Measurements from ENCODE around the gene TPRX1. TPM values are rescaled to one million over a fixed set of nuclear protein-coding genes. Genes with fewer than 3 reads are reported as not detected.
"Not testable (repeated sequence)": the region's sequence is repeated elsewhere in the genome, so short reads cannot be mapped to it uniquely, and the experiment has no call there.

Gene TPRX1
- total and polyA plus RNA-seq, 4 experiments from 2014 or later, result not detected

DNA sequence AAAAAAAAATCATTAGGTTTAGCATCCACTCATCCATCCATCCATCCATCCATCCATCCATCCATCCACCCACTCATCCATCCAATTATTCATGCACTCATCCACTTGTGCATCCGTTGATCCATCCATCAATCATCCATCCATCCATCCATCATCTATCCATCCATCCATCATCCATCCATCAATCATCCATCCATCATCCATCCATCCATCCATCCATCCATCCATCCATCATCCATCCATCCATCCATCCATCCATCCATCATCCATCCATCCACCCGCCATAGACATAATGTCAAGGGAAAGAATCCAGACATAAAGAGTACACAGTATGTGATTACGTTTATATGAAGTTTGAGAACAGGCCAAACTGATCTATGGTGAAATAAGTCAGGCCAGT lies 34.8 kb downstream of the TPRX1 start:
- H3K4me3 ChIP-seq (ENCODE audit: low read length in 2 of 2), result no peak overlapping the region
- no peaks in the 10 kb centered on the region for H3K36me3 ChIP-seq (ENCODE audit: insufficient read depth, low read length)
- no peak overlapping the region for H3K27ac Mint-ChIP-seq
- no peaks in the 10 kb centered on the region for H3K4me1 ChIP-seq (ENCODE audit: insufficient read depth, low read length)
- no peaks in the 10 kb centered on the region for H3K27me3 ChIP-seq (ENCODE audit: insufficient read depth, low read length)
- intact Hi-C loops (cut with micrococcal nuclease), result no loop called here
- DNase-seq, result no peak
- no peak overlapping the region for H3K27ac ChIP-seq (ENCODE audit: low read depth, low read length)
- no peaks in the 10 kb centered on the region for H3K27me3 Mint-ChIP-seq
- ChIA-PET CTCF (ENCODE audit: partially characterized antibody) (no interaction called here), POLR2A (ENCODE audit: partially characterized antibody) (no interaction called here)
- no peaks in the 10 kb centered on the region for H3K36me3 Mint-ChIP-seq
- no peaks in the 10 kb centered on the region for H3K9me3 ChIP-seq (ENCODE audit: control insufficient read depth in 1 of 2, low read length in 2 of 2)
- H3K9me3 Mint-ChIP-seq, result peaks cover 0 to 2% (median 0%) of the 10 kb centered on the region in 8 donors
- H3K4me3 Mint-ChIP-seq, result no peak overlapping the region
- H3K4me1 Mint-ChIP-seq, result peaks cover 0 to 7% (median 0%) of the 10 kb centered on the region in 4 donors

DNA sequence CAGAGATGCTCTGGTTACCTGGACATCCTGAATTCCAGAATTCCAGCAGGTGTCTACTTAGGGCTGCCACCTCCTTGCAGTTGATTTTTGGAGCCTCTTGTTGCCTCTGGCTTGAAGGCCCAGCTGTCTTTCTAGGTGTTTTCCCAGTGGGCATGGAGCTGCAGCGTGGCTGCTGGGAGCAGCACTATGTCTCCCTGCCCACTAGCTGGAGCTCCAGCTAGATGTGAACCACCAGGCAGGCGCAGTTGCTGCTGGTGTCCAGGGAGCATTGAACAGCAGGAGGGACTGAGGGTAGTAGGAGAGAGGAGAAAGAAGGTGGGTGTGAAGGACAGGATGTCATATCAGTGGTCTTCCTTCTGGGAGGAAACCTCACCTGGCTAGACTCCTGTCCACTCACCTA lies 35.7 kb downstream of the TPRX1 start:
- no peaks in the 10 kb centered on the region for H3K4me1 ChIP-seq (ENCODE audit: insufficient read depth, low read length)
- H3K27me3 ChIP-seq (ENCODE audit: insufficient read depth, low read length), result no peaks in the 10 kb centered on the region

GRCh38 chr19:47767349-47767748 lies 37.0 kb downstream of the TPRX1 start:
- peak overlapping the region in 1 of 7 donors; percentile 70 for H3K27ac Mint-ChIP-seq
- H3K4me1 Mint-ChIP-seq, result peaks cover 0 to 7% (median 0%) of the 10 kb centered on the region in 4 donors
- H3K36me3 Mint-ChIP-seq, result no peaks in the 10 kb centered on the region
- POLR2A ChIA-PET (ENCODE audit: partially characterized antibody), result no interaction called here
- no peak overlapping the region for H3K4me3 ChIP-seq (ENCODE audit: low read length in 2 of 2)
- H3K9me3 ChIP-seq (ENCODE audit: control insufficient read depth in 1 of 2, low read length in 2 of 2), result no peaks in the 10 kb centered on the region
- CTCF ChIA-PET (ENCODE audit: partially characterized antibody), result interaction anchor here (0.7 to 5.9 kb wide), 5 partner anchors 9 to 334 kb away, joined by 3 to 54 read pairs (median 3); partner anchors contain the start of gene NOP53
- no peak overlapping the region for H3K27ac ChIP-seq (ENCODE audit: low read depth, low read length)
- H3K27me3 ChIP-seq (ENCODE audit: insufficient read depth, low read length), result no peaks in the 10 kb centered on the region
- H3K9me3 Mint-ChIP-seq, result peaks cover 0 to 2% (median 0%) of the 10 kb centered on the region in 8 donors
- no peaks in the 10 kb centered on the region for H3K36me3 ChIP-seq (ENCODE audit: insufficient read depth, low read length)
- H3K27me3 Mint-ChIP-seq, result no peaks in the 10 kb centered on the region
- H3K4me3 Mint-ChIP-seq, result no peak overlapping the region
- H3K4me1 ChIP-seq (ENCODE audit: insufficient read depth, low read length), result no peaks in the 10 kb centered on the region
- no peak for DNase-seq
- intact Hi-C loops (cut with micrococcal nuclease), result no loop called here

More for the DNA sequence above, 35.7 kb downstream of the TPRX1 start:
- Histone ChIP-seq H3K9me3 (ENCODE audit: control insufficient read depth in 1 of 2, low read length in 2 of 2) (no peaks in the 10 kb centered on the region), H3K4me3 (ENCODE audit: low read length in 2 of 2) (no peak overlapping the region), H3K36me3 (ENCODE audit: insufficient read depth, low read length) (no peaks in the 10 kb centered on the region), H3K27ac (ENCODE audit: low read depth, low read length) (no peak overlapping the region)
- no peaks in the 10 kb centered on the region for H3K27me3 Mint-ChIP-seq
- peaks cover 0 to 2% (median 0%) of the 10 kb centered on the region in 8 donors for H3K9me3 Mint-ChIP-seq
- no peaks in the 10 kb centered on the region for H3K36me3 Mint-ChIP-seq
- intact Hi-C loops (cut with micrococcal nuclease), result no loop called here
- H3K27ac Mint-ChIP-seq, result peak overlapping the region in 1 of 7 donors; percentile 29
- peaks cover 0 to 7% (median 0%) of the 10 kb centered on the region in 4 donors for H3K4me1 Mint-ChIP-seq
- CTCF ChIA-PET (ENCODE audit: partially characterized antibody), result interaction anchor here (1.3 to 5.9 kb wide), 3 partner anchors 10 to 335 kb away, joined by 3 to 54 read pairs (median 4); no protein-coding TSS in a partner anchor
- POLR2A ChIA-PET (ENCODE audit: partially characterized antibody), result no interaction called here
- DNase-seq, result no peak
- H3K4me3 Mint-ChIP-seq, result no peak overlapping the region

- POLR2A ChIA-PET (ENCODE audit: partially characterized antibody), result no interaction called here
- Mint-ChIP-seq H3K36me3 (no peaks in the 10 kb centered on the region), H3K9me3 (peaks cover 0 to 2% (median 0%) of the 10 kb centered on the region in 8 donors), H3K27ac (peak overlapping the region in 1 of 7 donors; percentile 70), H3K27me3 (no peaks in the 10 kb centered on the region), H3K4me1 (peaks cover 0 to 7% (median 0%) of the 10 kb centered on the region in 4 donors), H3K4me3 (no peak overlapping the region)
- Histone ChIP-seq H3K36me3 (ENCODE audit: insufficient read depth, low read length) (no peaks in the 10 kb centered on the region), H3K9me3 (ENCODE audit: control insufficient read depth in 1 of 2, low read length in 2 of 2) (no peaks in the 10 kb centered on the region), H3K4me3 (ENCODE audit: low read length in 2 of 2) (no peak overlapping the region), H3K27ac (ENCODE audit: low read depth, low read length) (no peak overlapping the region), H3K27me3 (ENCODE audit: insufficient read depth, low read length) (no peaks in the 10 kb centered on the region), H3K4me1 (ENCODE audit: insufficient read depth, low read length) (no peaks in the 10 kb centered on the region)
- DNase-seq, result no peak
- intact Hi-C loops (cut with micrococcal nuclease), result loop anchor here (1.0 kb wide), 1 partner anchor 22 kb away; no protein-coding TSS in a partner anchor
- CTCF ChIA-PET (ENCODE audit: partially characterized antibody), result interaction anchor here (0.7 to 5.9 kb wide), 2 partner anchors 21 to 23 kb away, joined by 3 to 54 read pairs; partner anchors contain the start of gene NOP53
Observed at GRCh38 chr19:47766670-47767069, 37.7 kb downstream of the TPRX1 start.

- no peaks in the 10 kb centered on the region for H3K27me3 ChIP-seq (ENCODE audit: insufficient read depth, low read length)
- H3K36me3 Mint-ChIP-seq, result no peaks in the 10 kb centered on the region
- no peak overlapping the region for H3K4me3 Mint-ChIP-seq
- no peaks in the 10 kb centered on the region for H3K27me3 Mint-ChIP-seq
- no peak for DNase-seq
- peaks cover 0 to 7% (median 0%) of the 10 kb centered on the region in 4 donors for H3K4me1 Mint-ChIP-seq
- H3K9me3 ChIP-seq (ENCODE audit: control insufficient read depth in 1 of 2, low read length in 2 of 2), result no peaks in the 10 kb centered on the region
- no peak overlapping the region for H3K4me3 ChIP-seq (ENCODE audit: low read length in 2 of 2)
- ChIA-PET CTCF (ENCODE audit: partially characterized antibody) (interaction anchor here (1.7 to 5.9 kb wide), 2 partner anchors 23 to 28 kb away, joined by 3 to 54 read pairs; no protein-coding TSS in a partner anchor), POLR2A (ENCODE audit: partially characterized antibody) (no interaction called here)
- H3K9me3 Mint-ChIP-seq, result peaks cover 0 to 2% (median 0%) of the 10 kb centered on the region in 8 donors
- H3K27ac ChIP-seq (ENCODE audit: low read depth, low read length), result no peak overlapping the region
- no peaks in the 10 kb centered on the region for H3K36me3 ChIP-seq (ENCODE audit: insufficient read depth, low read length)
- no peaks in the 10 kb centered on the region for H3K4me1 ChIP-seq (ENCODE audit: insufficient read depth, low read length)
- intact Hi-C loops (cut with micrococcal nuclease), result loop anchor here (1.0 kb wide), 1 partner anchor 22 kb away; no protein-coding TSS in a partner anchor
- no peak overlapping the region for H3K27ac Mint-ChIP-seq
Observed at GRCh38 chr19:47766359-47766620, 38.1 kb downstream of the TPRX1 start.

- Mint-ChIP-seq H3K36me3 (no peaks in the 10 kb centered on the region), H3K27ac (no peak overlapping the region), H3K9me3 (peaks cover 0 to 2% (median 0%) of the 10 kb centered on the region in 8 donors), H3K4me1 (peaks cover 0 to 7% (median 0%) of the 10 kb centered on the region in 4 donors), H3K27me3 (no peaks in the 10 kb centered on the region), H3K4me3 (no peak overlapping the region)
- no peak overlapping the region for H3K4me3 ChIP-seq (ENCODE audit: low read length in 2 of 2)
- H3K4me1 ChIP-seq (ENCODE audit: insufficient read depth, low read length), result no peaks in the 10 kb centered on the region
- no peaks in the 10 kb centered on the region for H3K36me3 ChIP-seq (ENCODE audit: insufficient read depth, low read length)
- DNase-seq, result peak; percentile 23 to 44 (median 29)
- no peaks in the 10 kb centered on the region for H3K27me3 ChIP-seq (ENCODE audit: insufficient read depth, low read length)
- intact Hi-C loops (cut with micrococcal nuclease), result loop anchor here (1.0 kb wide), 1 partner anchor 23 kb away; no protein-coding TSS in a partner anchor
- no peak overlapping the region for H3K27ac ChIP-seq (ENCODE audit: low read depth, low read length)
- ChIA-PET POLR2A (ENCODE audit: partially characterized antibody) (interaction anchor here (0.7 to 1.0 kb wide), 2 partner anchors 10 to 14 kb away, joined by 3 read pairs; no protein-coding TSS in a partner anchor), CTCF (ENCODE audit: partially characterized antibody) (interaction anchor here (1.0 to 5.9 kb wide), 5 partner anchors 14 to 98 kb away, joined by 3 to 54 read pairs (median 4); no protein-coding TSS in a partner anchor)
- no peaks in the 10 kb centered on the region for H3K9me3 ChIP-seq (ENCODE audit: control insufficient read depth in 1 of 2, low read length in 2 of 2)
Observed at GRCh38 chr19:47765523-47766358, 38.6 kb downstream of the TPRX1 start.

DNA sequence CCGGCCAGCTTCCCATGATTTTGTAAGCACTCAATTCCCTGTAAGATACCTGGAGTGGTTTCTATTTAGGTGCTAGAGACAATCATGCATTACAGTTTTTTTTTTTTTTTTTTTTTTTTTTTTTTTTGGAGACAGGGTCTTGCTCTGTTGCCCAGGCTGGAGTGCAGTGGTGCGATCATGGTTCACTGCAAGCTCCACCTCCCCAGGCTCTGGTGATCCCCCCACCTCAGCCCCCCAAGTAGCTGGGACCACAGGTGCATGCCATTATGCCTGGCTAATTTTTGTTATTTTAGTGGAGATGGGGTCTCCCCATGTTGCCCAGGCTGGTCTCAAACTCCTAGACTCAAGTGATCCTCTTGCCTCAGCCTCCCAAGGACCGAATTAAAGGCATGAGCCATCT lies 39.6 kb downstream of the TPRX1 start:
- H3K36me3 Mint-ChIP-seq; DNase-seq; H3K4me1 ChIP-seq (ENCODE audit: insufficient read depth, low read length); H3K4me3 ChIP-seq (ENCODE audit: low read length in 2 of 2); H3K36me3 ChIP-seq (ENCODE audit: insufficient read depth, low read length); H3K27me3 ChIP-seq (ENCODE audit: insufficient read depth, low read length); H3K9me3 Mint-ChIP-seq; intact Hi-C loops (cut with micrococcal nuclease); H3K27ac ChIP-seq (ENCODE audit: low read depth, low read length); H3K27ac Mint-ChIP-seq; H3K9me3 ChIP-seq (ENCODE audit: control insufficient read depth in 1 of 2, low read length in 2 of 2); H3K27me3 Mint-ChIP-seq; H3K4me1 Mint-ChIP-seq; H3K4me3 Mint-ChIP-seq: not testable (repeated sequence)
- POLR2A ChIA-PET (ENCODE audit: partially characterized antibody), result interaction anchor here (0.7 kb wide), 1 partner anchor 9 kb away, joined by 3 read pairs; no protein-coding TSS in a partner anchor
- CTCF ChIA-PET (ENCODE audit: partially characterized antibody), result interaction anchor here (0.6 to 5.9 kb wide), 8 partner anchors 15 to 1758 kb away, joined by 3 to 54 read pairs (median 4); partner anchors contain the start of gene PPFIA3
